Mucosa of gallbladder (tissue), 1 donor: Measurements from ENCODE around the gene ZNF559. TPM values are rescaled to one million over a fixed set of nuclear protein-coding genes. Genes with fewer than 3 reads are reported as not detected.

Experiments used
- DNase-seq: peaks from one replicate; pipeline ENCODE4 v3.0.0-alpha.2; 2020; ENCODE audit warnings: low spot score
- total RNA-seq: library from RNA; stranded (reverse); gene quantifications from one replicate; pipeline ENCODE4 v1.2.1, GENCODE V29; 2021
- donor health status: DM: no; HTN: no; CAD: no.

The ZNF559 gene
- total RNA-seq, 1 donor from 2014 or later, result 19.9 TPM

DNA sequence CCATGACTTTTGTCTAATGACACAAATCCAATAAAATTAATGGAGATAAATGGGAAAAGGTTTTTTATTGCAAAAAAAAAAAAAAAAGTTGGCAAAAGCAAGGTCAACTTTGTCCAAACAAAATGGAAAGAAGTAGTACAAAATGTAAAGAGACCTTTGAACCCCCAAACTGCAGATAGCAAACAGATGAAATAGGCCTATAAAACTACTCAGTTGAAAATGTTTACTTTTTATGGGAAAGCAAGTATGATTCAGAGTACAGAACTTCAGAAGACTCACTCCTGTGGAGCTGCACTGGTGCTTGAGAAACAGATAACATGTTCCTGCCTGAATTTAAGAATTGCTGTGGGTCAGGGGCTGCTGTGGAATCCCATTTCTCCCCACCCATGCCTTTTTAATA is 29.0 kb downstream of the ZNF559 start:
- DNase-seq, result no peak

DNA sequence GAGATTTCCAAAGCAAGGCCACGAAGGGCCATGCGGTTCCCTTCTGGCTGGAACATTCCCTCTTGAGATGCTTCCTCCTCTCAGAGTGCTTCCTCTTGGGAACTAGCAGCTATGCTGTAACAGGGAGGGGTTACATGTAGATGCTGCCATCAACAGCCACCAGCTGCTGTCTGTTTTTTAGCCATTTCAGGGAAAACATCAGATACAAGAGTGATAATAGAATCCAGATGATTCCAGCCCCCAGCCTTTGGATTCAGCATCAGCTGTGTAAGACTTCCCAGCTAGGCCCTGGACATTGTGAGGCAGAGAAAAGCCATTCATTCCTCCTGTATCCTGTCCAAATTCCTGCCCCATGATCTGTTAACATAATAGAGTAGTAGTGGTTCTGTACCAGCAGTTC is 30.7 kb downstream of the ZNF559 start:
- DNase-seq, result no peak

DNA sequence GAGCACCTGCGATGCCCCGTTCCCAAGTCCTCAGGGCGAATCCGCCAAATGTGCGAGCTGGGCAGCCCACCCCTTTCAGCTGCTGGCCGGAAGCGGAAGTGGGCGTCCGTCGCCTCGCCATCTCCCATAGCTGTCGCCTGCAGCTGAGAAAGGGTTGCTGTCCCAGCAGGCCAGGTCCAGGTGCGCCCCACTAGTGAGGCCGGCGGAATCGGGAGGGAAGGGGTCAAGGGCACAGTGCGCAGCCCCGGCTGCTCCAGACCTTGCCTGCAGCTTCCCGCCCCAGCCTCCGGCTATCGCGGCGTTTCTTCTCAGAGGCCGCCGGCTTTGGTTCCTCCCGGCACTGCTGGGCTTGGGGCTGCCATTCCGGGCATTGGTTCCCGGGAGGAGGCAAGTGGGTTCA is 38.9 kb downstream of the ZNF559 start, which contains the start of gene ZNF177:
Gene ZNF177 (plus strand): TSS at position 109 of the 400 bp plus-strand sequence. CDS start 15,299 bp downstream, outside the sequence.
- no peak for DNase-seq

DNA sequence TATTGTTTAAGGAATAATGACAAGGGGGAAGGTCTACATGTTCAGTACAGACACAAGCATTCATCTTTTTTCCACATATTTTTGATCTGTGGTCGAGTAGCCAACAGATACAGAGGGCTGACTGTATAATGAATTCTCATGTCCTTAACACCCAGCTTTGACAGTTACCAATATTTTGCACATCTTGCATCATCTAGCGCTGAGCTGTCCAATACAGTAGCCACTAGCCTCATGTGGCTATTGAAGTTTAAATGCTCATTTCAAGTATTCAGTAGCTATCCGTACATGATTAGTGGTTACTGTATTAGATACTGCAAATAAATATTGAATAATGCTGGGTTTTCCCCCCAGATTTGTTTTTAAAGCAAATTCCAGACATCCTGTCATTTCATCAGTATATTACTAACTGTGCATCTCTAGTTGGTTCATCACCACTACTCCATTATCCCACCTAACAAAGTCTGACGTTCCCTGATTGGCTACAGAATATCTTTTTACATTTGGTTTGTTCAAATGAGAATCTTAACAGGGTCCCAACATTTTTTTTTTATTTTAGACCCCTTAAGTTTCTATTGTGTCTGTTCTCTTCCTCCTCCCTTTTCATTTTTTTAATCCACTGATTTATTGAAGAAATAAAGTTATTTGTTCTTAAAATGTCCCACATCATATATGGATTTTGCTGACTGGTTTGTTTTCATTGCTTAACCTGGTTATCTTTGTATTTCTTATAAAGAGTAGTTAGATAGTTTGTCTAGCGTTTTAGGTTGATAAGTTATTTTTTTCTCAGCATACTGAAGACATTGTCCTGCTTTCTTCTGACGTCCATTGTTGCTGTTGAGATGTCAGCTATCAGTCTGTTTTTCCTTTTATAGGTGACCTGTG is 47.0 kb downstream of the ZNF559 start:
- DNase-seq, result no peak

DNA sequence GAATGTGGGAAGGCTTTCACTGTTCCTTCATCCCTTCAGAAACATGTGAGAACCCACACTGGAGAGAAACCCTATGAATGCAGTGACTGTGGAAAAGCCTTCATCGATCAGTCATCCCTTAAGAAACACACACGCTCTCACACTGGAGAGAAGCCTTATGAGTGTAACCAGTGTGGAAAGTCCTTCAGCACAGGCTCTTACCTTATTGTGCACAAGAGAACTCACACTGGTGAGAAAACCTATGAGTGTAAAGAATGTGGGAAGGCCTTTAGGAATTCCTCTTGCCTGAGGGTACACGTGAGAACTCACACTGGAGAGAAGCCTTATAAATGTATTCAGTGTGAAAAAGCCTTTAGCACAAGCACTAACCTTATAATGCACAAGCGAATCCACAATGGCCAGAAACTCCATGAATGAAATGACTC is 57.4 kb downstream of the ZNF559 start:
- DNase-seq, result no peak

Other genes starting within 250 kb of the ZNF559 start
- gene OR1M1, start 237.1 kb upstream of the ZNF559 start, total RNA-seq, result not detected
- not detected for gene OR7G2, start 216.7 kb upstream of the ZNF559 start, total RNA-seq
- not detected for gene OR7G1, start 208.4 kb upstream of the ZNF559 start, total RNA-seq
- not detected for gene OR7G3, start 197.2 kb upstream of the ZNF559 start, total RNA-seq
- gene ZNF317, start 183.8 kb upstream of the ZNF559 start, total RNA-seq, result 32.9 TPM
- not detected for gene OR7D2, start 145.2 kb upstream of the ZNF559 start, total RNA-seq
- not detected for gene OR7D4, start 104.6 kb upstream of the ZNF559 start, total RNA-seq
- gene OR7E24, start 73.2 kb upstream of the ZNF559 start, total RNA-seq, result not detected
- gene ZNF699, start 14.3 kb upstream of the ZNF559 start, total RNA-seq, result 6.3 TPM
- 3.4 TPM for gene ZNF177, start 38.8 kb downstream of the ZNF559 start, total RNA-seq
- gene ZNF266, start 111.4 kb downstream of the ZNF559 start, total RNA-seq, result 23.0 TPM
- not detected for gene ZNF560, start 174.4 kb downstream of the ZNF559 start, total RNA-seq
- gene ZNF426, start 214.5 kb downstream of the ZNF559 start, total RNA-seq, result 24.7 TPM